H1 (cell line): Measurements from ENCODE around the gene TMEM169. TPM values are rescaled to one million over a fixed set of nuclear protein-coding genes. Genes with fewer than 3 reads are reported as not detected.

Experiments
- CTCF ChIA-PET: fragments of 300-600 bp; sonication (Branson Sonifier 250); formaldehyde crosslinking; loops from one replicate; lab custom pipeline; 2021; ENCODE audit not compliant: partially characterized antibody; lab: Charles Lee
- POLR2A ChIA-PET: fragments of 300-600 bp; sonication (Branson Sonifier 250); formaldehyde crosslinking; loops from one replicate; lab custom pipeline; 2021; ENCODE audit warnings: inconsistent platforms; ENCODE audit not compliant: partially characterized antibody; lab: Charles Lee
- DNase-seq, 2 experiments: peaks; one replicate each; pipeline versions ENCODE4 v3.0.0 to v3.0.0-alpha.2; 2010 to 2022; ENCODE audit warnings: low spot score in 2 of 2, low read depth in 1 of 2, mixed read lengths in 1 of 2
- FAIRE-seq: peaks from 2 replicates; lab custom pipeline; 2011; peaks lifted over from hg19 to GRCh38; lab: Jason Lieb, UNC
- H2AFZ ChIP-seq: 2 replicates; pipeline ENCODE4 v1.8.1; 2012; ENCODE audit warnings: low read length, inconsistent platforms
- H2AK5ac ChIP-seq: 2 replicates; pipeline ENCODE4 v1.6.1; 2013; ENCODE audit warnings: low read depth, low read length
- H2BK120ac ChIP-seq: replicated peaks from 2 replicates; pipeline ENCODE3; 2013; ENCODE audit warnings: low read depth, low read length, inconsistent platforms
- H2BK12ac ChIP-seq: 2 replicates; pipeline ENCODE4 v1.6.1; 2013; ENCODE audit warnings: low read depth, low read length
- H2BK15ac ChIP-seq: 2 replicates; pipeline ENCODE4 v1.6.1; 2013; ENCODE audit warnings: low read length
- H2BK20ac ChIP-seq: 2 replicates; pipeline ENCODE4 v1.6.1; 2013; ENCODE audit warnings: low read length
- H2BK5ac ChIP-seq: 2 replicates; pipeline ENCODE4 v1.6.1; 2013; ENCODE audit warnings: low read depth, low read length
- H3K14ac ChIP-seq: 2 replicates; pipeline ENCODE4 v1.6.1; 2013; ENCODE audit warnings: inconsistent platforms; ENCODE audit not compliant: insufficient read length
- H3K18ac ChIP-seq: 2 replicates; pipeline ENCODE4 v1.6.1; 2013; ENCODE audit warnings: low read length; ENCODE audit errors: extremely low read depth
- H3K23ac ChIP-seq: 2 replicates; pipeline ENCODE4 v1.6.1; 2013; ENCODE audit warnings: inconsistent platforms; ENCODE audit not compliant: insufficient read length
- H3K23me2 ChIP-seq: 2 replicates; pipeline ENCODE4 v1.6.1; 2013; ENCODE audit warnings: low read depth, low read length
- H3K27ac ChIP-seq: 2 replicates; pipeline ENCODE4 v1.6.1; 2011; ENCODE audit warnings: low read depth, low read length, inconsistent platforms
- H3K27me3 ChIP-seq, 4 experiments: replicated peaks in 1 of 4; 1 replicate in 1 of 4; 2 replicates in 3 of 4; pipeline versions ENCODE4 v1.6.1 to v1.8.1; 2011 to 2013; ENCODE audit warnings: low read length in 3 of 4, mild to moderate bottlenecking in 3 of 4, inconsistent platforms in 2 of 4, mixed read lengths in 2 of 4, moderate library complexity in 1 of 4; ENCODE audit not compliant: control insufficient read depth in 3 of 4, insufficient read depth in 3 of 4; ENCODE audit errors: extremely low read depth in 1 of 4
- H3K36me3 ChIP-seq, 4 experiments: 2 replicates each; pipeline versions ENCODE4 v1.6.1 to v1.8.1; 2011 to 2013; ENCODE audit warnings: mild to moderate bottlenecking in 4 of 4, low read length in 3 of 4, moderate library complexity in 2 of 4, control low read depth in 1 of 4, inconsistent platforms in 1 of 4; ENCODE audit not compliant: insufficient read depth in 4 of 4, control insufficient read depth in 2 of 4
- H3K4ac ChIP-seq: replicated peaks from 2 replicates; pipeline ENCODE3; 2013; ENCODE audit warnings: low read length, low read depth, mixed read lengths, inconsistent platforms; ENCODE audit not compliant: insufficient read length
- H3K4me1 ChIP-seq, 4 experiments: replicated peaks in 1 of 4; 1 replicate in 1 of 4; 2 replicates in 3 of 4; pipeline versions ENCODE4 v1.6.1 to v1.8.1; 2011 to 2013; ENCODE audit warnings: low read length in 3 of 4, inconsistent platforms in 2 of 4, mixed read lengths in 1 of 4; ENCODE audit not compliant: insufficient read depth in 4 of 4, control insufficient read depth in 3 of 4
- H3K4me2 ChIP-seq, 2 experiments: 2 replicates each; pipeline versions ENCODE4 v1.6.1 to v1.8.1; 2011 to 2013; ENCODE audit warnings: low read depth in 2 of 2, low read length in 2 of 2, control low read depth in 1 of 2, inconsistent platforms in 1 of 2, mild to moderate bottlenecking in 1 of 2; ENCODE audit not compliant: insufficient read depth in 1 of 2
- H3K4me3 ChIP-seq, 4 experiments: fragments of 200-600, 300-600 bp in 1 of 4; sonication (generic), shearing (Covaris generic), sonication (Bioruptor Twin) in 1 of 4; 2 replicates each; pipeline versions ENCODE4 v1.5.1 to v1.8.1; 2011 to 2016; ENCODE audit warnings: low read length in 4 of 4, low read depth in 3 of 4, control low read depth in 2 of 4, inconsistent platforms in 2 of 4, mild to moderate bottlenecking in 2 of 4, mixed read lengths in 1 of 4, moderate library complexity in 1 of 4; ENCODE audit not compliant: insufficient read depth in 2 of 4; ENCODE audit errors: extremely low read depth in 1 of 4
- H3K56ac ChIP-seq: replicated peaks from 2 replicates; pipeline ENCODE3; 2013; ENCODE audit warnings: low read depth, mild to moderate bottlenecking, mixed read lengths, low read length, inconsistent platforms; ENCODE audit not compliant: insufficient read length
- H3K79me1 ChIP-seq: 2 replicates; pipeline ENCODE4 v1.6.1; 2013; ENCODE audit warnings: low read depth, low read length, control low read depth
- H3K79me2 ChIP-seq, 2 experiments: 2 replicates each; pipeline versions ENCODE4 v1.6.1 to v1.8.1; 2012 to 2013; ENCODE audit warnings: low read length in 2 of 2, mild to moderate bottlenecking in 2 of 2, inconsistent platforms in 1 of 2; ENCODE audit not compliant: insufficient read depth in 2 of 2, control insufficient read depth in 1 of 2
- H3K9ac ChIP-seq, 4 experiments: replicated peaks in 1 of 4; 1 replicate in 1 of 4; 2 replicates in 3 of 4; pipeline versions ENCODE4 v1.6.1 to v1.8.1; 2011 to 2013; ENCODE audit warnings: low read depth in 3 of 4, low read length in 3 of 4, control low read depth in 2 of 4, mild to moderate bottlenecking in 2 of 4, moderate library complexity in 2 of 4, inconsistent platforms in 1 of 4; ENCODE audit errors: extremely low read depth in 1 of 4
- H3K9me3 ChIP-seq, 2 experiments: 2 replicates each; pipeline versions ENCODE4 v1.6.1 to v1.8.1; 2012 to 2013; ENCODE audit warnings: mild to moderate bottlenecking in 2 of 2, moderate library complexity in 2 of 2, control low read depth in 1 of 2, inconsistent platforms in 1 of 2, low read depth in 1 of 2, low read length in 1 of 2, mixed read lengths in 1 of 2; ENCODE audit not compliant: insufficient read depth in 2 of 2
- H4K20me1 ChIP-seq, 2 experiments: replicated peaks in 1 of 2; 2 replicates each; pipeline versions ENCODE3 to v1.8.1; 2011 to 2013; ENCODE audit warnings: inconsistent platforms in 2 of 2, low read length in 2 of 2, mild to moderate bottlenecking in 1 of 2; ENCODE audit not compliant: insufficient read depth in 2 of 2, control insufficient read depth in 1 of 2
- H4K5ac ChIP-seq: 2 replicates; pipeline ENCODE4 v1.6.1; 2013; ENCODE audit warnings: low read length, low read depth, mixed read lengths, inconsistent platforms; ENCODE audit not compliant: insufficient read length
- H4K8ac ChIP-seq: 2 replicates; pipeline ENCODE4 v1.8.0; 2013; ENCODE audit warnings: mild to moderate bottlenecking, moderate library complexity, low read length, inconsistent platforms; ENCODE audit not compliant: insufficient read depth; ENCODE audit errors: extremely low read depth
- H4K91ac ChIP-seq: replicated peaks from 2 replicates; pipeline ENCODE3; 2013; ENCODE audit warnings: low read length, mixed read lengths, inconsistent platforms; ENCODE audit not compliant: insufficient read length
- CTBP2 ChIP-seq: IDR thresholded peaks from 2 replicates; pipeline ENCODE4 v1.7.0; 2011; ENCODE audit warnings: borderline replicate concordance, mild to moderate bottlenecking, moderate library complexity, mixed read lengths, low read length; ENCODE audit not compliant: insufficient read depth, insufficient read length
- EGR1 ChIP-seq: IDR thresholded peaks from 2 replicates; pipeline ENCODE4 v1.6.1; 2011; ENCODE audit warnings: low read depth, low read length, borderline replicate concordance
- FOSL1 ChIP-seq: IDR thresholded peaks from 2 replicates; pipeline ENCODE4 v1.6.1; 2011; ENCODE audit warnings: mild to moderate bottlenecking, low read depth, low read length, moderate library complexity; ENCODE audit not compliant: insufficient read depth
- HDAC2 ChIP-seq, 2 experiments: fragments of 300-600 bp in 1 of 2; sonication (generic) in 1 of 2; IDR thresholded peaks; 2 replicates each; pipeline ENCODE4 v1.6.1; 2011 to 2012; ENCODE audit warnings: low read depth in 2 of 2, low read length in 2 of 2, mild to moderate bottlenecking in 2 of 2, moderate library complexity in 2 of 2, borderline replicate concordance in 1 of 2, inconsistent platforms in 1 of 2
- JUN ChIP-seq: IDR thresholded peaks from 2 replicates; pipeline ENCODE4 v1.6.1; 2011; ENCODE audit warnings: low read depth, mild to moderate bottlenecking, improper control_type of control experiment, low read length
- POLR2A ChIP-seq, 2 experiments: IDR thresholded peaks; 1 replicate in 1 of 2; 2 replicates in 1 of 2; pipeline ENCODE4 v1.6.1; 2011; ENCODE audit warnings: low read depth in 2 of 2, low read length in 2 of 2, mild to moderate bottlenecking in 2 of 2; ENCODE audit errors: control extremely low read depth in 1 of 2
- POLR2AphosphoS5 ChIP-seq: IDR thresholded peaks from 2 replicates; pipeline ENCODE4 v1.6.1; 2011; ENCODE audit warnings: low read depth, low read length
- RXRA ChIP-seq: IDR thresholded peaks from 2 replicates; pipeline ENCODE4 v1.6.1; 2011; ENCODE audit warnings: low read depth, mild to moderate bottlenecking, low read length, moderate library complexity; ENCODE audit not compliant: insufficient read depth
- SIX5 ChIP-seq: IDR thresholded peaks from 2 replicates; pipeline ENCODE4 v1.6.1; 2011; ENCODE audit warnings: mild to moderate bottlenecking, low read depth, low read length
- SP2 ChIP-seq: IDR thresholded peaks from 2 replicates; pipeline ENCODE4 v1.6.1; 2012; ENCODE audit warnings: mild to moderate bottlenecking, low read length, inconsistent platforms
- SUZ12 ChIP-seq: fragments of 200-600 bp; sonication (generic); IDR thresholded peaks from 2 replicates; pipeline ENCODE4 v1.6.1; 2012; ENCODE audit warnings: mild to moderate bottlenecking, inconsistent platforms, low read length, moderate library complexity, mixed read lengths
- TAF1 ChIP-seq: IDR thresholded peaks from 2 replicates; pipeline ENCODE4 v1.6.1; 2011; ENCODE audit warnings: mild to moderate bottlenecking, low read depth, low read length
- YY1 ChIP-seq: IDR thresholded peaks from 2 replicates; pipeline ENCODE4 v1.6.1; 2011; ENCODE audit warnings: low read depth, mild to moderate bottlenecking, low read length
- polyA plus RNA-seq, 7 experiments: library from polyadenylated mRNA; depleted of rRNA in 3 of 7; stranded (reverse) in 5 of 7; unstranded in 2 of 7; fragments of >200 nt in 5 of 7; fragments of 200-250 nt in 2 of 7; gene quantifications; 1 replicate in 5 of 7; 2 replicates in 1 of 7; 4 replicates in 1 of 7; pipeline versions ENCODE4 v1.2.1 to v1.2.3, GENCODE V29; 2011 to 2013; ENCODE audit warnings: missing spikeins in 2 of 7, mixed read lengths in 2 of 7
- total RNA-seq: library from RNA; stranded (reverse); fragmentation: NEBNext Ultra II Directional; extraction: Animal tissue kit (Norgen Biotek cat#: 25700); gene quantifications from 2 replicates; pipeline ENCODE4 v1.2.1, GENCODE V29; 2021
- TF ChIP-seq, protein P1 (sequence below): IDR thresholded peaks from 2 replicates; pipeline ENCODE4 v1.6.1; 2011; ENCODE audit warnings: low read length, improper control_type of control experiment

The TMEM169 gene
- total and polyA plus RNA-seq, 2 of the 8 experiments (the other 6 are each of a cell fraction or from before 2014, with no cell fraction given) = 0.41 to 2.4 TPM

- Histone ChIP-seq H3K4me1 (no peaks in the 10 kb centered on the region), H3K18ac (no peak overlapping the region), H3K9ac (no peak overlapping the region)
- no peak for TF ChIP-seq EGR1
- TF ChIP-seq HDAC2 (IDR thresholded peaks at IDR 0.05; ENCODE audit: borderline replicate concordance in 1 of 2, low read depth in 2 of 2, low read length in 2 of 2) = no peak
- TF ChIP-seq SIX5 = no peak
- TF ChIP-seq FOSL1 = no peak
- no peak for TF ChIP-seq POLR2A (IDR thresholded peaks at IDR 0.05; ENCODE audit: control extremely low read depth in 1 of 2, low read depth in 2 of 2, low read length in 2 of 2)
- TF ChIP-seq, protein P1, sequence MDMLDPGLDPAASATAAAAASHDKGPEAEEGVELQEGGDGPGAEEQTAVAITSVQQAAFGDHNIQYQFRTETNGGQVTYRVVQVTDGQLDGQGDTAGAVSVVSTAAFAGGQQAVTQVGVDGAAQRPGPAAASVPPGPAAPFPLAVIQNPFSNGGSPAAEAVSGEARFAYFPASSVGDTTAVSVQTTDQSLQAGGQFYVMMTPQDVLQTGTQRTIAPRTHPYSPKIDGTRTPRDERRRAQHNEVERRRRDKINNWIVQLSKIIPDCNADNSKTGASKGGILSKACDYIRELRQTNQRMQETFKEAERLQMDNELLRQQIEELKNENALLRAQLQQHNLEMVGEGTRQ = no peak
- TF ChIP-seq YY1 = no peak
- no peak for TF ChIP-seq CTBP2
- no peak for TF ChIP-seq SP2
- no peak for TF ChIP-seq SUZ12
- TF ChIP-seq RXRA = no peak
- no peak for TF ChIP-seq POLR2AphosphoS5
- TF ChIP-seq JUN = no peak
- no peak for TF ChIP-seq TAF1
- TF ChIP-seq, all 59 proteins: peak for 0
- Histone ChIP-seq H3K14ac (no peak overlapping the region), H4K91ac (no peak overlapping the region), H2BK5ac (no peak overlapping the region), H2BK20ac (no peak overlapping the region), H3K23ac (no peak overlapping the region), H3K56ac (no peak overlapping the region), H3K27ac (no peak overlapping the region), H3K79me2 (no peaks in the 10 kb centered on the region), H2BK12ac (no peak overlapping the region), H4K8ac (no peak overlapping the region), H2BK120ac (no peak overlapping the region), H3K9me3 (no peaks in the 10 kb centered on the region), H2AFZ (no peak overlapping the region), H4K20me1 (no peaks in the 10 kb centered on the region), H3K23me2 (no peaks in the 10 kb centered on the region), H4K5ac (no peak overlapping the region), H3K4me2 (no peak overlapping the region), H3K4me3 (no peak overlapping the region), H3K36me3 (peaks cover 0 to 12% (median 0%) of the 10 kb centered on the region in 4 experiments; a peak in 1 of 8 replicates), H3K27me3 (no peaks in the 10 kb centered on the region), H2BK15ac (no peak overlapping the region), H2AK5ac (no peak overlapping the region), H3K4ac (no peak overlapping the region), H3K79me1 (peaks cover 2% of the 10 kb centered on the region; the same call in 1 of the 2 replicates)
- FAIRE-seq = no peak
- ChIA-PET POLR2A (no interaction called here), CTCF (interaction anchor here (0.9 kb wide), 1 partner anchor 8 kb away, joined by 4 read pairs; no protein-coding TSS in a partner anchor)
- no peak for DNase-seq
Measured at GRCh38 chr2:216072473-216072872, 9.2 kb upstream of the TMEM169 start.
